GM18951 (cell line): ENCODE measurements around the gene PRR15L.
"Not testable (repeated sequence)": the region's sequence is repeated elsewhere in the genome, so short reads cannot be mapped to it uniquely, and the experiment has no call there.

Experiments
- POLR2A ChIP-seq: IDR thresholded peaks from 4 replicates; pipeline ENCODE4 v1.6.1; 2011; ENCODE audit warnings: mild to moderate bottlenecking; ENCODE audit not compliant: insufficient read length, insufficient read depth; ENCODE audit errors: extremely low read depth
- in situ Hi-C: fragments of 300-500 bp; cut with MboI; formaldehyde crosslinking; loops from one replicate; pipeline ENCODE4 v1.12.0; 2022; ENCODE audit warnings: low sequenced_read_pairs, mixed read lengths, inconsistent platforms; ENCODE audit not compliant: unreplicated experiment

The PRR15L gene

GRCh38 chr17:47928415-47928814, 29.3 kb downstream of the PRR15L start:
- no peak for TF ChIP-seq POLR2A

GRCh38 chr17:47927821-47928400, 29.8 kb downstream of the PRR15L start:
- in situ Hi-C loops, result no loop called here
- no peak for TF ChIP-seq POLR2A

More at GRCh38 chr17:47928415-47928814, 29.3 kb downstream of the PRR15L start:
- in situ Hi-C loops, result no loop called here

- in situ Hi-C loops, result no loop called here
Observed at GRCh38 chr17:47925678-47925988, 32.0 kb downstream of the PRR15L start.

GRCh38 chr17:47924785-47925677, 32.7 kb downstream of the PRR15L start:
- no peak for TF ChIP-seq POLR2A
- in situ Hi-C loops, result no loop called here

More at GRCh38 chr17:47925678-47925988, 32.0 kb downstream of the PRR15L start:
- TF ChIP-seq POLR2A, result no peak

DNA sequence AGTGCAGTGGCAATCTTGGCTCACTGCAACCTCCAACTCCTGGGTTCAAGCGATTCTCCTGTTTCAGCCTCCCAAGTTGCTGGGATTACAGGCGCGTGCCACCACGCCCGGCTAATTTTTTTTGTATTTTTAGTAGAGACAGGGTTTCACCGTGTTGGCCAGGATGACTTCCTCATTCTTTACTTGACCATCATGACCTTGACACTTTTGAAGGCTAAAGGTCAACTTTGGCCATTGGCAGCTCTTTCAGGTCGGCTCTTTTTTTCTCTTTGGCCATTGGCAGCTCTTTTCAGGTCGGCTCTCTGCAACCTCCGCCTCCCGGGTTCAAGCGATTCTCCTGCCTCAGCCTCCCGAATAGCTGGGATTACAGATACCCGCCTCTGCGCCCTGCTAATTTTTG, 37.8 kb downstream of the PRR15L start:
- in situ Hi-C loops, result not testable (repeated sequence)

- TF ChIP-seq POLR2A, result no peak
- in situ Hi-C loops, result no loop called here
Observed at GRCh38 chr17:47918991-47919390, 38.7 kb downstream of the PRR15L start.

DNA sequence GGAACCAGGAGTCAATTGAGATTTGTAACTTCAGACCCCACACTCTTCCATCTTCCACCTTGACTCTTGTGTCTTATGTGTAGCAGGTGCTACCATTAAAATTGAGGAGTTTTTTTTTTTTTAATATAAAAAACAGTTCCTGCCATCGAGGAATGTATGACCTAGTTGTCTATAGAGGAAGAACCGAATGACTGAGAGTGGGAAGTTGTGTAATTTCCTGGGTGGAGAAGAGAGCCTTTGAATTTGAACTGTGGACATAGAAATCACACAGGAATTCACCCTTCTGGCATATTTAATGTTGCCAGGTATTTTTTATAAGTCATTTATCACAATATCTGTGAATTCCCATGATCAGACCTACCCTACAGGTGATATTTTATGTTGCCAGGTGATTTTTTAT, 39.7 kb downstream of the PRR15L start:
- TF ChIP-seq POLR2A, result no peak
- in situ Hi-C loops, result no loop called here

DNA sequence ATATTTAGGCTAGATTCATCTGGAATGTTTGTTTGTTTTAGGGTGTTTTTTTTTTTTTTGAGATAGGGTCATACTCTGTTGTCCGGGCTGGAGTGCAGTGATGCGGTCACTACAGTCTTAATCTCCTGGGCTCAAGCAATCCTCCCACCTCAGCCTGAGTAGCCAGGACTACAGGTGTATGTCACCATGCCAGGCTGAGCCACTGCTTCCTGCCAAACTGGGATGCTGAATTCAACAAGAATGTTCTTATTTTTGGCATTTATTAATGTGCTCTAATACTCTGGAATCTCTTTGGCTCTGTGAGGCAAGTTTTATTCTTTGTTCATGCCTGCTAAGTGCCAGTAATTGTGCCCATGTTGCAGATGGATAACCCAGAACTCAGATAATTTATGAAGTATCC, 40.1 kb downstream of the PRR15L start:
- in situ Hi-C loops, result no loop called here
- no peak for TF ChIP-seq POLR2A

GRCh38 chr17:47916489-47917208, 41.0 kb downstream of the PRR15L start:
- in situ Hi-C loops, result no loop called here
- no peak for TF ChIP-seq POLR2A

GRCh38 chr17:47915776-47916398, 41.8 kb downstream of the PRR15L start:
- in situ Hi-C loops, result no loop called here
- TF ChIP-seq POLR2A, result no peak

DNA sequence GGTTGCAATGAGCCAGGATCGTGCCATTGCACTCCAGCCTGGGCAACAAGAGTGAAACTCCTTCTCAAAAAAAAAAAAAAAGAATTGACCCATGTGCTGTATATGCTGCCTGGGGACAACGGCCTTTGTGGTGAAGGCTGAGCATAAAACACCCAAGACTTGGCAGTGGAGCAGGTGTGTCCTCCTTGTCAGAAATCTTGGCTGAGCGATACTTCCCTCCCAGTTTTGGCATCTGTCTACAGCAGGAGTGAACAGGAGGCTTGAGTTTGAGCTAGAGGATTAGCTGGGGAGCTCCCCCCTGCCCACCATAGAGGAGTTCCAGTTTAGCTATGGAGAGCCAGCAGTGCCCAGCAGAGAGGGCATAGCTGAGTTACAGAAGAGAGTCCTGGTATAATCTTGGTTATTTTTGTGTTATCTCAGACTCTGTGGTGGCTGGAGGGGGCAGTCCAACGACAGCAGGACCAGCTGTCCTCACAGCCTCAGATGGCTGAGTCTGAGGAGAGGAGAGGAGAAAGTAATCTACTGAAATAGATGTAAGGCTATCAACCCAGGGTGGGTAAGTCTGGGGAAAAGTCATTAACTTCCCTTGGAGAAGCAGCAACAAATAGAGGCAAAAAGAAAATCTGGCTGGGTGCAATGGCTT, 43.3 kb downstream of the PRR15L start:
- in situ Hi-C loops, result no loop called here
- no peak for TF ChIP-seq POLR2A

- in situ Hi-C loops, result no loop called here
- no peak for TF ChIP-seq POLR2A
Observed at GRCh38 chr17:47913050-47913449, 44.6 kb downstream of the PRR15L start.
